GM19240 (cell line): ENCODE measurements around the gene EMC10.

Experiments
- DNase-seq: peaks from one replicate; pipeline ENCODE4 v3.0.0; 2011; ENCODE audit warnings: low spot score; ENCODE audit not compliant: insufficient read length

Gene EMC10

DNA sequence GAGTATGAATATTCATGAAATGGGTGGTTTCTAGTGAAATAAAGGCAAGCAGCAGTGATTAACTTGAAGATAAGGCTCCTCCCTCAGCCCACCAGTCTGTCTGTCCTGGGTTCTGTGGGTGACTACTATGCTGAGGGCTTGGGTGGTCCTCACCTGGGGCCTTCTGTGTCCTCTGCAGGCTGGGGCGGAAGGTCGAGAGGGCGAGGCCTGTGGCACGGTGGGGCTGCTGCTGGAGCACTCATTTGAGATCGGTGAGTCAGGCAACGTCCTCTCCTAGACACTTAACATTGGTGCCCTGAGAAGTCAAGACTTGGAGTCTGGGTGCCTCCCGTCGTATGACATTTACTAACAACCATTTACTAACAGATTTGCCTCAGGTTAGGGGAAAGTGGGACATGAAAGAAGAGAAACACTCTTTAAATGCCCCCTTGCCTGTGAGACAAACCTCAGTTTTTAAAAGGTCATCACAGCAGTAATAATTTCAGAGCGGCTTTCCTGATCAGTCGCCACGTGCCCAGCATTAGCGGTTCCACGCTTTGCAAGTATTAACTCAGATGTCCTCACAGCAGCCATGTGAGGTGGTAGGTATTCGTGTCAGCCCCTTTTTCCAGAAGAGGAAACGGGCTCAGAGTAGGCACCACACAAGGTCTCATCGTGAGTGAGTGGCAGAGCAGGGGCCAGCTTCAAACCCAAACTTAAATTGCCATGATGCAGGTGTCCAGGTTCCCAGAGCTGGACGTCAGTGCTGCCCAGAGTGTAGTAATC, 1.6 kb downstream of the EMC10 start:
- no peak for DNase-seq

DNA sequence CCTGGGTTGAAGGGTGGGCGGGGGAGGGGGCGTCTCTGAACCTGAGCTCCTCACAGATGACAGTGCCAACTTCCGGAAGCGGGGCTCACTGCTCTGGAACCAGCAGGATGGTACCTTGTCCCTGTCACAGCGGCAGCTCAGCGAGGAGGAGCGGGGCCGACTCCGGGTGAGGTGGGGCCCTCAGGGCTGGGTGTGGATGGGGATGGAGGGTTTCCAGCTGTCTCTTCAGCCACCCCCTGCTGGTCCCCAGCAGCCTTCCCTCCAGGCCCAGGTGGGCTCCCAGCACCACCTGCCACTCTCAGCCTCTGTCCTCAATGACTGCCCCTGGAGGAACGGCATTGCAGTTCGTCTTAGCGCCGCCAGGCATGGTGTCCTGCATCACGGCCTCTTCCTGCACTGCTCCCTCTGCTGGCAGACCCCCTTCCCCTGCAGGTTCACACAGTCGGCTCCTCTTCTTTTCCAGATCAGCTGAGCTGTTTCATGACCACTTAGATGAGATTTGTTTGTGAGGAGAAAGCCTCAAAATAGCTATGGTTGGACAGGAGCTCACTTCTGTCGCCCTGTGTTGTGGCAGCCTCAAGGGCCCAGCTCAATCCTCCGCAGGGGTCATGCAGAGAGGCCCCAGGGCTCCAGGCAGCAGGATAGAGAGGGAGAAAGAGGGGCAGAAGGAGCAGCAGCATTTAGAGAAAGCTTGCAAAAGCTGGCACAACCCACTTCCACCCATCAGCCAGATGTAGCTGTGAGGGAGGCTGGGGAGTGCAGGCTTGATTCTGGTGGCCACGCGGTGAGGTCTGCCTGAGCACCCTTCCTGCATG, 2.8 kb downstream of the EMC10 start:
- no peak for DNase-seq

DNA sequence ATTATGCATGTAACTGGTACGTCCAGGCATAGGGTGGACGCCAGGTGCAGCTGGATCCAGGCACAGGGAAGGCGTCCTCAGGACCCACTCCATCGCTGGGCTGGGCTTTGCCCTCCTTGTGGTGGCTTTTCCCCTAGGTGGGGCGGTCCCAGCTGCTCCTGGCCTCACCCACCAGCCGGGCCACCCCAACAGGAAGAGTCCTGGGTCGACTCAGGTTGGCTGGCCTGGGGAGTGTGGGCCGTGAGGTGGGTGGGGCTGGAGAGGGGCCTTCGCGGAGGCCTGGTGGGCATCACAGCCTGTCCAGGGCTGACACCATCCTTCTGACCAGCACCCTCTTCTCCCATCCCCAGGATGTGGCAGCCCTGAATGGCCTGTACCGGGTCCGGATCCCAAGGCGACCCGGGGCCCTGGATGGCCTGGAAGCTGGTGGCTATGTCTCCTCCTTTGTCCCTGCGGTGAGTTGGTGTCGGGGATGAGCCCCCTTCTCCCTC, 3.5 kb downstream of the EMC10 start:
- no peak for DNase-seq

DNA sequence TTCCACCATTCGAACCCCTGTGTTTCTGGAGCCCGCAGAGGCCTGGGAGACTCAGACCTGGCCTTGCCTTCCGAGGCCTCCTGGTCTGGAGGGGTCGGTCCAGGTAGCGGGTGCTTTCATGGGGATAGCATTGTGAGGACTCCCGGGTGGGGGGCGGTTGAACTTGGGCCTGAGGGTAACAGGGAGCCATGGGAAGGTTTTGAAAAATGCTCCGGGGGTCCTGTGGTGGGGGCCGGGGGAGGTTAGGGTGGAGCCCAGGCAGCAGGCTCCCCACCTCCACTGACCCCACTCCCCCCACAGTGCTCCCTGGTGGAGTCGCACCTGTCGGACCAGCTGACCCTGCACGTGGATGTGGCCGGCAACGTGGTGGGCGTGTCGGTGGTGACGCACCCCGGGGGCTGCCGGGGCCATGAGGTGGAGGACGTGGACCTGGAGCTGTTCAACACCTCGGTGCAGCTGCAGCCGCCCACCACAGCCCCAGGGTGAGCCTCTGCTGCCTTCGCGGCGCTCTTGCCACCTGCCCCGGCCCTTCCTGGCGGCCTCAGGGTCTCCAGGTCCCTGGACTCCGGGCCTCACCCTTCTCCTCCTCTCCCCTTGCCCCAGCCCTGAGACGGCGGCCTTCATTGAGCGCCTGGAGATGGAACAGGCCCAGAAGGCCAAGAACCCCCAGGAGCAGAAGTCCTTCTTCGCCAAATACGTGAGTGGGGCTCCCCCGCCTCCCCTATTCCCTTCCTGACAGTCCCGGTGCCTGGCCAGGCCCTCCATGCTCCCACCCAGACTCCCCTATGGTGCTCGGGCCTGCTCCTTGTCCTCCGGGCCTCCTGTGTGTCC, 4.2 kb downstream of the EMC10 start:
- no peak for DNase-seq

DNA sequence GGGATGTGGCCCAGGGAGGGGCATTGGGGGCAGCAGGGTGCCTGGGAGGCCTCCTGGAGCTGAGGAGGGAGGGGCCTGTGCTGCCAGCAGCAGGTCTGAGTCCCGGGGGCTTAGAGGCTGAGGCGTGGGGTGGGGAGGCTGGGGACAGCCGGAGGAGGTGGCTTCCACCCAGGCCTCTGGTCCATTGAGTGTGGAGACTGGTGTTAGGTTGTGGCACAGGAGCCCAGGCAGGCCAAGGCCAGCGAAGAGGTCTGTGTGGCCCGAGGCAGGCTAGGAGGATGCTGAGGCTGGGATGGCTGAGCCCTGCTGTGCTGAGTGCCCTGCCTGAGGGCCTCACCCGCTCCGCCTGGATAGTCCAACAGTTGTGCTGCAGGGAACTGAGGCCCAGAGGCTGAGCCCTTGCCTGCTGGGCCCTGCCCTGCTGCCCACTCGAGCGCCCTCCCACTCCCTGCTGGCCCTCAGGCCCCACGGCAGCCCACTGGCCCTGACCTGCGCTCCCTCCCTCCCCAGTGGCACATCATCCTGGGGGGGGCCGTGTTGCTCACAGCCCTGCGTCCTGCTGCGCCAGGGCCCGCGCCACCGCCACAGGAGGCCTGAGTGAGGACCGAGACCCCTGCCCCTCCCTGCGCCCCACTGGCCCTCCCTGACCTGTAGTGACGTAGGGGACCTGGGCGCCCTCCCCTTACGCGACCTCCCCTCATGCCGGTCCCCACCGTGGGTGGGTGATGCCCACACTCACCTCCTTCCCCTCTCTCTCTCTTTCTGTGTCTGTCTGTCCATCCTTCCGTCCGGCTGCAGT, 5.2 kb downstream of the EMC10 start:
- DNase-seq: no peak

DNA sequence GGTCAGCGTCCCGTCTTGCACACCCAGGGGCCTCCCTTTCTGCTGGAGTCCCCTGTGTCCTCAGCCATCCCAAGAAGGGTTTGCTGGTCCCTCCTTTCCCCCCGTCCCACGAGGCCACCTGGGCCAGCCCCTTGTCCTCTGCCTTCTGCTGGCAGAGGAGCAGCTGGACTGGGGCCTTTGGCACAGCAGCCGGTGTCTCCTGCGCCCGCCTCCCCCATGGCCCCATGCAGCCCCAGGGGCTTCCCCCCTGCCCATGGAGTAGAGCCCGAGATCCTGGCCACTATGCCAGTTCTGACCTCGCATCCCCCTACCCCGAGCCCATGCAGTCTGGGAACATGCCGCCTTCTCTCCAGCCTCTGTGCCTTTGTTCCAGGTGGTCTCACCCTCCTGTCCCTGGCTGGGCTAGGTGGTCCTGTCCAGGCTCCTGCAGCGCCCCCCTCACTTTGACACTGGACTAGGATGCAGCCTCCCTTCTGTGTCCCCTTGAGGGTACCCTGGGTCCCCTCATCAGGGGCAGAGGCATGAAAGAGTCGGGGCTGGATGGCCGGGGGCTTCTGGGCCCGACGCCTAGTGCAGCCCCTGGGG, 6.1 kb downstream of the EMC10 start:
- DNase-seq: no peak

DNA sequence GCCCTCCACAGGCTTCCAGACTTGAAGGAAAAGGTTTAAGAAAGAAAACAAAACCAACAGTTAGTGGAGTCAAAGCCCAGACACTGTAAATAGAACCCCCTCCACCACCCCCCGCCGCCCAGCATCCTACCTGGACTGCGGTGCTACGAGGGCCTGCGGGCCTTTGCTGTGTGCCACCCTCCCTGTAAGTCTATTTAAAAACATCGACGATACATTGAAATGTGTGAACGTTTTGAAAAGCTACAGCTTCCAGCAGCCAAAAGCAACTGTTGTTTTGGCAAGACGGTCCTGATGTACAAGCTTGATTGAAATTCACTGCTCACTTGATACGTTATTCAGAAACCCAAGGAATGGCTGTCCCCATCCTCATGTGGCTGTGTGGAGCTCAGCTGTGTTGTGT, 6.6 kb downstream of the EMC10 start:
- no peak for DNase-seq

DNA sequence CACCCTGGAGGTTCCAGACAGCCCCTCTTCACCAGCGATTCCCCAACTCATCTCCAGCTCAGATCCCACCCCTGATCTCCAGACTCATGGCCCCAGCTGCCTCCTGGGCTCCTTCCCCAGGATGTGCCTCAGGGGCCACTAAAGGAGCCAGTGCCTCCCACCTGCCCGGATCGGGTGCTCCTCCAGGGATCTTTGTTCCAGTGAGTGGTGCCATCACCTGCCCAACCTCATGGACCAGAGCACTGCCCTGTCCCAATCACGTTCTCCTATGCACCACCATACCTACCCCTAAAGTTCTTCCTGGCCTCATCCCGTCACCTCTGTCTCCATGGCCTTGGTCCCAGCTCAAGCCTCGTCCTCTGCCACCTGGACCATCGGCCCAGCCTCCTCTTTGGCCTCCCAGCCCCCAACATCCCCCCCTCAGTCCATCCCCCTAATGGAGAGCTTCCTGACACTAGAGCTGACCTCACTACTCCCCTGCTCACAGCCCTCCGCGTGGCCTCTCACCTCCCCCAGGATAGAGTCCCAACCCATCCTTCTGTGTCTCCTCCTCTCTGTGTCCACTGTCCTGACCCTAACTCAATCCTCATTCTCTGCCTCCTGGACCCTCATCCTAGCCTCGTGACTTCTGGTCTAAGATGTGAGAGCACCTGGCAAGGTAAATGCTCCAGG, 9.1 kb downstream of the EMC10 start:
- no peak for DNase-seq

DNA sequence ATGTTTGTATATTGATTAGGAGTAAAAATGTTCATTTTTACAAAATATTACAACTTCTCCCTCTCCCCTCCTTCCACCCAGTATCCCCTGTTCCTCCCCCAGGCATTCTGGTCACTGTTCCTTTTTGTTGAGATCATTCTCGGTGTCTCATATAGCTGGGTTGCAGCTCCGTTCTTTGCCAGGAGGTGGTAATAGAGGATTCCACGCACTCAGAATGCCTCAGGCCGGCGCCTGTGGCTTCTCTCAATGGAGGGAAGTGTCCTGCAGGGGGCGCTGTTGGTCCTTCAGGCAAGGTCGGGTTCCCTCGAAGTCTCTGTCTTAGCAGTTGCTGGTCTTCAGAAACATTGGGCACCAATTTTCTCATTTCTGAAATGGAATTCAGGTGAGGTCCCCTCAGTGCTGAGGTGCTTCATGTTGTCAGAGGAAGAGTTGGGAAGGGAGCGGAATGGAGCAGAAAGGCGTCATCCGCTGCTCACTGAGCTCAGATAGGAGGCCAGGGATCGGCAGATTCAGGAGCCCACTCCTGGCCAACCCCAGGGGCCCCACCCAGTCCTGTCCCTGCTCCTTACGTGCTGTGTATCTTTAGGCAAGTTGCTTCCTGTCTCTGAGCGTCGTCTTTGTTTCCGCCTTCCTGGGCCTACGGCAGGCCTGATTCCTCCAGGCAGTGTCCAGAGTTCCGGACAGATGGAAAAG, 10.7 kb downstream of the EMC10 start:
- no peak for DNase-seq

DNA sequence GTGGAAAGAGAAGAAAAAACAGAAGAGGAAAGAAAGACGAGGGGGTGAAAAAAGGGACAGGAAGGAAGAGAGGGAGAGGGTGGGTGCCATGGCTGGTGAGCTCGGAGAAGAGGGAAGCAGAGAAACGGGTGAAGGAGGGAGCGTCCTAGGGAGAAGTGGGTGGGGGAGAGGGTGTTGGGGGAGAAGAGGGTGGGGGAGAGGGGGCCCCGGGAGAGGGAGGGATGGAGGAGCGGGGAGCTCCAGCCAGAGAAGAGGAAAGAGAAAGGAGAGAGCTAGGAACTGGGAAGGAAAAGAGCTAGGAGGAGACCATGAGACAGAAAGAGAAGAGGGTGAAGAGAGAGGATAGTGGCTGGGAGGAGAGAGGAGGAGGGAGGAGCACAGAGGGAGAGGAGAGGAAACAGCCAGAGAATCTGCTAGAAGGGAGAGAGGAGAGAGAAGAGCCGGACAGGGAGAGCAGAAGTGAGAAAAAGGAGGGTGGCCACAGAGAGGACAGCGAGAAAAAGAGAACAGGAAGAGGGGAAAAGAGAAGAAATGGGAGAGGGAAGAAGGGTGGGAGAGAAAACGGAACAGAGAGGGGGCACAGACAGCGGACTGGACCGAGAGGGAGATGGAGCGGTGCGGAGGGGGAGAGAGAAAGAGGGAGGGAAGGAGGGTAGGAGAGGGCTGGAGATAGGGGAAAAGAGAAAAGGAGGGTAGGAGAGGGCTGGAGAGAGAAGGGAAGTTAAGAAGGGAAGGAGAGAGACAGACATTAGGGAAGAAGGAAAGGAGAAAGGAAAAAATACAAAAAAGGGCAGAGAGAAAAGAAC, 12.3 kb downstream of the EMC10 start:
- DNase-seq: no peak

DNA sequence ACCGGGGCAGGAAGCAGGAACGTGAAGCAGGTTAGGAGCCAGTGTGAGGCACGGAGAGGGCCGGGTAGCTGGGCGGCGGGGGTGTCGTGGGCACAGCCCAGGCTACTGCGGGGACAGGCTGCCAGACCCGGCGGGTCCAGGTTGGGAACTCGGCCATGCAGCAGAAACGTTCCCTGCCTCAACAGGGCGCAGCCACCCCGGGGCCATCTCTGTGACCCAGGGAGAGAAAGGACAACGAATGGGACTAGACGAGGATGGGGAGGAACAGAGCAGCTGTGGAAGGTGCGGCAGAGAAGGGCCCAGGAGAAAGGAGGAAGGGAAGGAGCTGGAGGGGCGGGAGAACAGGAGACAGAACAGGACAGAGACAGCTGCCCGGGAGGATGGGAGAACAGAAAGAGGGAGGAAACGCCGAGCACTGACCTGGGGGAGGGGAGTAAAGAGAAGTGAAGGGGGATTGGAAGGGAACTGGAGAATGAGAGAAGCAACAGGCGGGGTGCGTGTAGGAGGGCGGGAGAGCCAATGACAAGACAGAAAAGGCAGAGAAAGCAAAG, 13.2 kb downstream of the EMC10 start:
- no peak for DNase-seq

DNA sequence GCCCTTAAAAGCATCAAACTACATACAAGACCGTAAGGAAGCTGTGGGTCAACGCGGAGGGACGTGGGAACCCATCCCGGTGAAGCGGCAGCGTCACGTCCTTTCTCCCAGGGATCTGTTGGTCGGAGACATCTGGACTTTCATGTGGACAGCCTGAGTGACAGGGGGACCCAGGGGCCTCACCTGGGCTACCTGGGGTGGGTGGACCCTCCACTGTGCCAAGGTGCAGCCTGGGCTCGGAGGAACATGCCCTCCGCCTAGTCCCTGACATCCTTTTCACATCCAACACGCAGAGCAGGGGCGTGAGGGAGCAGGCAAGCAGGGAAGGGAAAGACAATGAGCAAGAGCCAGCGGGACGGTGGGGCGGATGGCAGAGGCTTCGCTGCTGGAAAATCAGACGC, 14.1 kb downstream of the EMC10 start:
- DNase-seq: no peak

DNA sequence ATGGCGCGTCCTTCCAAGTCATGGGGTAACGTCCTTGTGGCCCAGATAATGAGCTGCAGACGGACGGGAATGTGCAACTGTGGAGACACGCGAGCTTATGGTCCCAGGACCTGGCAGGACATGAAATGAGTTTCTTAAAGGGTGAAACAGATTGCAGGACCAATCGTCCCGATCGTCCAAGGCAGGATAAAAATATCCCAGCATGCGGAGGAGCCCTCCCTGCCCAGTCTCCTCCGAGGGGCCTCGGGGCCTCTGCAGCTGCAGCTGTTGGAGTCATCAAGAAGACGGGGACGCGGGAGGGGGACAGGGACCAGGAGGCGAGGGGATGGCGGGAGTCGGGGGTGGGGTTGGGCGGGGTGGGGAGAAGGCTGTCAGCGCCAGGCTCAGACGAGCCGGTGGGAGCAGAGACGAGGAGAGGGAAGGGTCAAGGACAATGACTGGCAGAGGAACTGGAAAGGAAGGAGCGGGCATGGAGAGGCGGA, 14.7 kb downstream of the EMC10 start:
- DNase-seq: no peak

DNA sequence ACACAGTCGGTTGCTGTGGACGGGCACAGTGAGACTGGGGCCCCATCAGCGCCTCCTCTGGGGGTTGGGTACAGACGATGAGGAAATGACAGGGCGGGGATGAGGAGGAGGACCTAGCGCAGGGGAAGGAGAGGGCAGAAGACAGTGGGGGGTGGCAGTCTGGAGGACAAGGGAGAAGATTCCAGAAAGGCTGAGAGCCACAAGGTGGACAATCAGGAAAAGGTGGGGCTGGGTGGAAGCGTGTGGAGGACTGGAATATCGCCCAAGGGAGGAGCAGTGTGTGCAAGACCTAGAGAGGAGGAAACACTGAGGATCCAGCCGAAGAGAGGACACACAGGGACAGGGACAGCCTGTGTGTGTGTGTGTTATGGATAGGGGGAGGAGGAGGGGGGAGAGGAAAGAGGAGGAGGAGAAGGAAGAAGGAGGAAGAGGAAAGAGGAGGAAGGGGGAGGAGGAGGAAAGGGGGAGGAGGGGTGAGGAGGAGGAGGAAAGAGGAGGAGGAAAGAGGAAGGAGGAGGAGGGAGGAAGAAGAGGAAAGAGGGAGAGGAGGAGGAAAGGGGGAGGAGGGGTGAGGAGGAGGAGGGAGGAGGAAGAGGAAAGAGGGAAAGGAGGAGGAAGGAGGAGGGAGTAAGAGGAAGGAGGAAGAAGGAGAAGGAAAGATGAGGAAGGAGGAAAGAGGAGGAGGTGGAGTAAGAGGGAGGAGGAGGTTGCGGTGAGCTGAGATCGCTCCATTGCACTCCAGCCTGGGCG, 16.2 kb downstream of the EMC10 start:
- DNase-seq: no peak

DNA sequence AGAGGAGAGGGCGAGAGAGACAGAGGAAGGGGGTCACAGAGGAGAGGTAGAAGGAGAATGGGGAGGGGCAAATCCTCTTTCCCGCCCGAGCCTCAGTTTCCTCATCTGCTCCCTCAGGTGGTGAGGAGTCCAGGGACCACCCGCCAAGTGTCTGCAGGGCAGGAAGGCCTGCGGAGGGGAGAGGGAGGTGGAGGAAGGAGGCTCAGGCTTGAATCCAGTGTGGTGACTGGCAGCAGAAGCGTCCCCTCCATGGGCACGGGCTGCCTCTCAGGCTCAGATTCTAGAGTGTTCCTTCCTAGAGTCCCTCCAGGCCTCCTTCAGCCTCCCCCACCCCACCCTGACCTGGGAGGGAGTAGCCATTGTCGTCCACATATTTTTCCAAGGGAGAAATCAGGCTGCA, 16.9 kb downstream of the EMC10 start:
- no peak for DNase-seq

DNA sequence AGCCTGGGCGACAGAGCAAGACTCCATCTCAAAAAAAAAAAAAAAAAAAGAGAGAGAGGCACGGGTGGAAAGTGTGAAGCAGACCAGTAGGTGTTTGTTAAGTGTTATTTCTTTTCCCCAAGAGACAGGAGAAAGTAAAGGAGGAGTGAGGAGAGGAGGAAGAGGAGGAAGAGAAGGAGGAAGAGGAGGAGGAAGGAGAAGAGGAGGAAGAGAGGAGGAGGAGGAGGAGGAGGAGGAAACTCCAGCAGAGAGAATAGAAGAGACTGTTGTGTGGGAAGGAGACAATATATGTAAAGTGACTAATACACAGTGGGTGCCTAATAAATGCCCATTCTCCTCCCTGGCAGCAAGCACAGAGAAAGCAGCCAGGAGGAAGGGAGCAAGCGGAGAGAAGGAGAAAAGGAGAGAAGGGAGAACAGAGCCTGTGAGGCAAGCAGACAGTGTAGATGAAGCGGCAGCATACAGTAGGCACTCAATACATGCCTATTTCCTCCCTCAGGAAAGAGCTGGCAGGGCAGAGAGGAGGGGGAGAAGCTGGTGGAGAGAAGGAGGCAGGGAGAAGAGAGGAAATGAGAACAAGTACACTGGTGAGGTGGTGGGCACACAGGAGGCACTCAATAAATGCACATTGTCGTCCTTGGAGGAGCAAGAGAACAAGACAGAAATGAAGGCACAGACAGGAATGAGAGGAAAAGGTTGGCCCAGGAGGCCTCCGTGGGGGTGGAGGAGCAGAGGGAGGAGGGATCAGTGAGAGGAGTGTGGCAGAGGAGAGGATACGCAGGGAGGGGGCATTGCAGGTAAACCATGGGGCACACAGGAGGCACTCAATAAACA, 18.1 kb downstream of the EMC10 start:
- no peak for DNase-seq
